Measurements from ENCODE around the gene TNIK. TPM values are rescaled to one million over a fixed set of nuclear protein-coding genes. Genes with fewer than 3 reads are reported as not detected.
A peak's percentile ranks its signal among the peaks of the same experiment; 100 is the strongest.

The TNIK gene
- total and polyA plus RNA-seq, 2 of the 4 experiments (the other 2 are of a cell fraction), result 3.4 to 6.3 TPM

DNA sequence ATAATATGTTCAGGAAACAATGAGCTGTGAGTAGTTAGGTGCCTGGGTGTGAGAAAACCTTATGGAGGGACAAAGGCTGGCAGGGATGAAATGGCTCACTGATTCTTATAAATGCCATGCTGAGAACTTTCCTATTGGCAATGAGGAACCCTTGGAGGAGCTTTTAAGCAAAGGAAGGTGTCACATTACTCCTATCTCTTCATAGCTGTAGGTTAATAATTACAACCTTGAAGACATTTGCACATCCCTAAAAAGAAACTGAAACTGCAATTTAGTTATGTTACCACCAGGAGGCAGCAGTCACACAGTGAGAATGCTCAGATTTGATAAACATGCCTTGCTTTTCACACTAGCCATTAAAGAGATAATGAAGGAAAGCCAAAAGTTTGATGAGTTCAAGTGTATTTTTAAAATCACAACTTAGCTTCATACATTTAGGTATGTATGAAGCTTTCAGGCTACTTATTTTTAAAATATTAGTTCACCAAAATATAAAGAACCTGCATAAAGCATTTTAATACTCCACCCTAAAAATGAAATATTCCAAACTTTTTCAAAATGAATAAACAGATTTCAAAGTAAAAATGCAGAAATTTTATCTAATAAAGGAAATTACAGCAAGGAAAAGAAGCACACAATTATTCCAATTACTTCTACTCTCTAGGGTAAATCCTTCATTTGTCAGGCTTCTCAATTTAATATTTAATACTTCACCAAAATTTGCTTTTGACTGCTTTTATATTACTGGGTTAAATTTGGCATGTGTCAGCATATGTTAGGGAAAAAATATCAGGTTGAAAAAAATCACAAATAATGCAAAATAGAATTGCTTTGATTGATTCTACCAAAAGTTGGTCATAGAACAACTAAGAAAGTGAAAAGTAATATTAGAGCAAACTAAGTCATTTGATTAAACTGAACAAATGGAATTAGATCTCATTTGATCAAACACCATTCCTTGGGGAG lies 296.8 kb downstream of the TNIK start:
- no peaks in the 10 kb centered on the region for H4K20me1 ChIP-seq (ENCODE audit: insufficient read depth, low read length)
- H3K27ac ChIP-seq (ENCODE audit: insufficient read depth, low read length), result no peak overlapping the region
- no peak for ATAC-seq (ENCODE audit: low read depth)
- in situ Hi-C loops (cut with MboI; ENCODE audit: low sequenced_read_pairs), result no loop called here
- H3K23ac ChIP-seq (ENCODE audit: low read depth, low read length), result no peak overlapping the region
- H3K9me1 ChIP-seq (ENCODE audit: insufficient read depth, low read length), result no peaks in the 10 kb centered on the region
- H3K4me3 ChIP-seq (ENCODE audit: insufficient read depth, low read depth, low read length), result no peak overlapping the region
- no peak overlapping the region for H2BK15ac ChIP-seq (ENCODE audit: low read depth, low read length)
- H3K4ac ChIP-seq (ENCODE audit: low read depth, low read length), result no peak overlapping the region
- no peak overlapping the region for H2AK9ac ChIP-seq (replicated peaks; ENCODE audit: low read depth, low read length, poor library complexity)
- H3K9ac ChIP-seq (ENCODE audit: low read depth, low read length), result no peak overlapping the region
- H2BK5ac ChIP-seq (ENCODE audit: low read depth, low read length, poor library complexity, severe bottlenecking), result no peak overlapping the region
- dilution Hi-C loops (cut with HindIII; ENCODE audit: low sequenced_read_pairs, unreplicated experiment), result no loop called here
- no peak overlapping the region for H4K91ac ChIP-seq (ENCODE audit: insufficient read depth, low read depth, low read length)
- BruUV-seq (replicated peaks), result no TSS peak
- no peaks in the 10 kb centered on the region for H3K79me1 ChIP-seq (ENCODE audit: low read depth in 1 of 2, low read length in 2 of 2)
- no peak overlapping the region for H2AK5ac ChIP-seq (ENCODE audit: low read depth, low read length)
- H4K8ac ChIP-seq (ENCODE audit: low read depth in 2 of 2, low read length in 2 of 2), result no peak overlapping the region
- no peak overlapping the region for H3K4me2 ChIP-seq (ENCODE audit: low read depth, low read length)
- CTCF ChIA-PET, result interaction anchor here (0.8 to 1.0 kb wide), 2 partner anchors 192 to 402 kb away, joined by 3 read pairs; no protein-coding TSS in a partner anchor
- no peaks in the 10 kb centered on the region for H3K27me3 ChIP-seq (ENCODE audit: control insufficient read depth, insufficient read depth, low read length)
- H3K4me1 ChIP-seq (ENCODE audit: control insufficient read depth, insufficient read depth, low read length), result peaks cover 2% of the 10 kb centered on the region; the same call in 1 of the 2 replicates
- H3K36me3 ChIP-seq (ENCODE audit: control insufficient read depth, insufficient read depth, low read length), result peaks cover 5% of the 10 kb centered on the region
- no peak overlapping the region for H3K56ac ChIP-seq (ENCODE audit: extremely low read depth, insufficient read depth, low read length)
- DNase-seq, result no peak
- no peak overlapping the region for H2BK20ac ChIP-seq (ENCODE audit: low read depth, low read length)
- H3K9me3 ChIP-seq (ENCODE audit: control insufficient read depth, insufficient read depth, low read length), result peaks cover 5% of the 10 kb centered on the region
- no peak overlapping the region for H3K14ac ChIP-seq (replicated peaks; ENCODE audit: low read depth, low read length)
- intact Hi-C loops (cut with micrococcal nuclease), result no loop called here
- no peak overlapping the region for H4K5ac ChIP-seq (ENCODE audit: low read depth, low read length)
- POLR2A ChIA-PET (ENCODE audit: unreplicated experiment), result no interaction called here
- no peak overlapping the region for H2AFZ ChIP-seq (replicated peaks; ENCODE audit: low read length, poor library complexity)
- H2BK120ac ChIP-seq (ENCODE audit: low read depth, low read length), result no peak overlapping the region
- H3K18ac ChIP-seq (ENCODE audit: low read depth, low read length), result no peak overlapping the region
- no peak for TF ChIP-seq RFX5 (IDR thresholded peaks at IDR 0.05; ENCODE audit: low read depth, low read length)
- TF ChIP-seq CEBPB (IDR thresholded peaks at IDR 0.05; ENCODE audit: low read depth, low read length), result no peak
- TF ChIP-seq POLR2A (IDR thresholded peaks at IDR 0.05; ENCODE audit: low read depth, low read length), result no peak
- no peak for TF ChIP-seq MAZ (IDR thresholded peaks at IDR 0.05; ENCODE audit: borderline replicate concordance, low read depth, low read length)
- no peak for TF ChIP-seq FOS (IDR thresholded peaks at IDR 0.05; ENCODE audit: low read depth, low read length)
- TF ChIP-seq SMC3 (IDR thresholded peaks at IDR 0.05; ENCODE audit: low read depth, low read length), result peak; percentile 39; the same call in 1 of the 2 replicates
- no peak for TF ChIP-seq BHLHE40 (IDR thresholded peaks at IDR 0.05; ENCODE audit: low read depth, low read length)
- TF ChIP-seq, protein P1, sequence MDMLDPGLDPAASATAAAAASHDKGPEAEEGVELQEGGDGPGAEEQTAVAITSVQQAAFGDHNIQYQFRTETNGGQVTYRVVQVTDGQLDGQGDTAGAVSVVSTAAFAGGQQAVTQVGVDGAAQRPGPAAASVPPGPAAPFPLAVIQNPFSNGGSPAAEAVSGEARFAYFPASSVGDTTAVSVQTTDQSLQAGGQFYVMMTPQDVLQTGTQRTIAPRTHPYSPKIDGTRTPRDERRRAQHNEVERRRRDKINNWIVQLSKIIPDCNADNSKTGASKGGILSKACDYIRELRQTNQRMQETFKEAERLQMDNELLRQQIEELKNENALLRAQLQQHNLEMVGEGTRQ (IDR thresholded peaks at IDR 0.05; ENCODE audit: low read depth, low read length), result no peak
- TF ChIP-seq, protein P2, sequence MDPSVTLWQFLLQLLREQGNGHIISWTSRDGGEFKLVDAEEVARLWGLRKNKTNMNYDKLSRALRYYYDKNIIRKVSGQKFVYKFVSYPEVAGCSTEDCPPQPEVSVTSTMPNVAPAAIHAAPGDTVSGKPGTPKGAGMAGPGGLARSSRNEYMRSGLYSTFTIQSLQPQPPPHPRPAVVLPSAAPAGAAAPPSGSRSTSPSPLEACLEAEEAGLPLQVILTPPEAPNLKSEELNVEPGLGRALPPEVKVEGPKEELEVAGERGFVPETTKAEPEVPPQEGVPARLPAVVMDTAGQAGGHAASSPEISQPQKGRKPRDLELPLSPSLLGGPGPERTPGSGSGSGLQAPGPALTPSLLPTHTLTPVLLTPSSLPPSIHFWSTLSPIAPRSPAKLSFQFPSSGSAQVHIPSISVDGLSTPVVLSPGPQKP (IDR thresholded peaks at IDR 0.05; ENCODE audit: borderline replicate concordance, low read depth, low read length), result no peak
- no peak for TF ChIP-seq RCOR1 (IDR thresholded peaks at IDR 0.05; ENCODE audit: insufficient replicate concordance, low read length)
- TF ChIP-seq MXI1 (IDR thresholded peaks at IDR 0.05; ENCODE audit: borderline replicate concordance, low read depth, low read length), result no peak
- no peak for TF ChIP-seq NFE2L2 (IDR thresholded peaks at IDR 0.05; ENCODE audit: low read depth, low read length)
- no peak for TF ChIP-seq CHD1 (IDR thresholded peaks at IDR 0.05; ENCODE audit: low read depth, low read length)
- peak; percentile 63 for TF ChIP-seq MAFK (IDR thresholded peaks at IDR 0.05; ENCODE audit: low read depth, low read length)
- TF ChIP-seq, protein P3, sequence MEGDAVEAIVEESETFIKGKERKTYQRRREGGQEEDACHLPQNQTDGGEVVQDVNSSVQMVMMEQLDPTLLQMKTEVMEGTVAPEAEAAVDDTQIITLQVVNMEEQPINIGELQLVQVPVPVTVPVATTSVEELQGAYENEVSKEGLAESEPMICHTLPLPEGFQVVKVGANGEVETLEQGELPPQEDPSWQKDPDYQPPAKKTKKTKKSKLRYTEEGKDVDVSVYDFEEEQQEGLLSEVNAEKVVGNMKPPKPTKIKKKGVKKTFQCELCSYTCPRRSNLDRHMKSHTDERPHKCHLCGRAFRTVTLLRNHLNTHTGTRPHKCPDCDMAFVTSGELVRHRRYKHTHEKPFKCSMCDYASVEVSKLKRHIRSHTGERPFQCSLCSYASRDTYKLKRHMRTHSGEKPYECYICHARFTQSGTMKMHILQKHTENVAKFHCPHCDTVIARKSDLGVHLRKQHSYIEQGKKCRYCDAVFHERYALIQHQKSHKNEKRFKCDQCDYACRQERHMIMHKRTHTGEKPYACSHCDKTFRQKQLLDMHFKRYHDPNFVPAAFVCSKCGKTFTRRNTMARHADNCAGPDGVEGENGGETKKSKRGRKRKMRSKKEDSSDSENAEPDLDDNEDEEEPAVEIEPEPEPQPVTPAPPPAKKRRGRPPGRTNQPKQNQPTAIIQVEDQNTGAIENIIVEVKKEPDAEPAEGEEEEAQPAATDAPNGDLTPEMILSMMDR (conservative IDR thresholded peaks at IDR 0.05; ENCODE audit: low read depth, low read length), result peak; percentile 44

Data from IMR-90 (cell line).